Naive B cell (primary cell): ENCODE results near the gene OR52E1. TPM values are rescaled to one million over a fixed set of nuclear protein-coding genes. Genes with fewer than 3 reads are reported as not detected.

Experiments used
- ATAC-seq, 2 donors: fragments of 150-1000 bp; cut with Tn5 transposase; 2 replicates each; pipeline ENCODE4 v1.10.0; 2021; ENCODE audit warnings: low read depth in 2 of 2, mild to moderate bottlenecking in 2 of 2, moderate library complexity in 2 of 2
- DNase-seq: peaks from one replicate; pipeline ENCODE4 v3.0.0; 2022
- H3K27ac Mint-ChIP-seq, 6 donors: one replicate each; pipeline ENCODE4 v1.8.0; 2020 to 2022; ENCODE audit warnings: mild to moderate bottlenecking in 6 of 6, mixed read lengths in 6 of 6, moderate library complexity in 5 of 6, inconsistent platforms in 2 of 6
- H3K27me3 Mint-ChIP-seq, 3 donors: one replicate each; pipeline ENCODE4 v1.8.0; 2021 to 2022; ENCODE audit warnings: mixed read lengths in 3 of 3, mild to moderate bottlenecking in 1 of 3
- H3K36me3 Mint-ChIP-seq, 2 donors: one replicate each; pipeline ENCODE4 v1.8.0; 2020 to 2022; ENCODE audit warnings: mixed read lengths in 2 of 2, inconsistent platforms in 1 of 2, mild to moderate bottlenecking in 1 of 2
- H3K4me1 Mint-ChIP-seq, 3 donors: one replicate each; pipeline ENCODE4 v1.8.0; 2020 to 2022; ENCODE audit warnings: mixed read lengths in 3 of 3, inconsistent platforms in 1 of 3, mild to moderate bottlenecking in 1 of 3, moderate library complexity in 1 of 3
- H3K4me3 Mint-ChIP-seq, 8 donors: one replicate each; pipeline ENCODE4 v1.8.0; 2020 to 2022; ENCODE audit warnings: mild to moderate bottlenecking in 8 of 8, mixed read lengths in 8 of 8, moderate library complexity in 8 of 8, inconsistent platforms in 2 of 8
- H3K9me3 Mint-ChIP-seq, 7 donors: one replicate each; pipeline ENCODE4 v1.8.0; 2020 to 2022; ENCODE audit warnings: mixed read lengths in 7 of 7, mild to moderate bottlenecking in 5 of 7, inconsistent platforms in 2 of 7, moderate library complexity in 1 of 7
- polyA plus RNA-seq, 6 donors: library from polyadenylated mRNA; unstranded; fragments of 300-500 nt; fragmentation: Illumina TruSeq; gene quantifications; one replicate each; pipeline ENCODE4 v1.2.3, GENCODE V29; 2021; ENCODE audit warnings: low read depth in 6 of 6

The OR52E1 gene
- polyA plus RNA-seq, 6 donors from 2014 or later, result not detected

DNA sequence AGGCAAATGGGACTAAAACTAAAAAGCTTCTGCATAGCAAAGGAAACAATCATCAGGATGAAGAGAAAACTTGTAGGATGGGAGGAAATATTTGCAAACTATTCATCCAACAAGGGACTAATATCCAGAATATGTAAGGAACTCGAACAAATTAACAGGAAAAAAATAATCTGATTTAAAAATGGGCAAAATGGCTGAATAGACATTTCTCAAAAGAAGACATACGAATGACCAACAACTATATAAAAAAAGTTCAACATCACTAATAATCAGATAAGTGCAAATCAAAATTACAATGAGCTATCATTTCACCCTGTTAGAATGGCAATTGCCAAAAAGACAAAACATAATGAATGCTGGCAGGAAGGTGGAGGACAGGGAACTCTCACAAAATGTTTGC lies 12.0 kb downstream of the OR52E1 start:
- DNase-seq (no peak), ATAC-seq (no peak)
- Mint-ChIP-seq H3K27ac (no peak overlapping the region), H3K4me3 (no peak overlapping the region), H3K9me3 (no peaks in the 10 kb centered on the region), H3K27me3 (peaks cover 0 to 5% (median 4%) of the 10 kb centered on the region in 3 donors), H3K36me3 (no peaks in the 10 kb centered on the region), H3K4me1 (no peaks in the 10 kb centered on the region)

DNA sequence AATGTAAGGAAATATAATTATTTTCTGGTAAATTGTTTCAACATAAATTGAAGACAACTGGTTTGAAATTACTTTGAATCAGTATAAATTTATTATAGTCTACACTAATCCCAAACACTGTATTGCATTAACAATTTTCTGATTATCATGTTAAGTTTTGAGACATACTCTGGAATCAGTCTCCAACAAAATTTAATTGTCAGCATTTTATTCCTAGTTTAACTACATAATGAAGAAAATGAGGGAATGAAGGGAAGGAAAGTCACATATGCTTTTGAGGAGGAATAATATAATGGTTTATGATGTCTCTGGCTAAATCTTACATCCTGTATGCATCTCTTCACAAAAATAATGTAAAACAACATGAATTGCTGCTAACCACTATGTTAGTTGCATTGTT lies 14.2 kb downstream of the OR52E1 start:
- Mint-ChIP-seq H3K36me3 (no peaks in the 10 kb centered on the region), H3K4me3 (no peak overlapping the region), H3K4me1 (no peaks in the 10 kb centered on the region), H3K9me3 (no peaks in the 10 kb centered on the region), H3K27me3 (peaks cover 0 to under 1% (median 0%) of the 10 kb centered on the region in 3 donors), H3K27ac (no peak overlapping the region)
- ATAC-seq, result no peak
- no peak for DNase-seq

- no peaks in the 10 kb centered on the region for H3K36me3 Mint-ChIP-seq
- H3K27ac Mint-ChIP-seq, result no peak overlapping the region
- no peaks in the 10 kb centered on the region for H3K4me1 Mint-ChIP-seq
- H3K4me3 Mint-ChIP-seq, result no peak overlapping the region
- H3K9me3 Mint-ChIP-seq, result no peaks in the 10 kb centered on the region
- H3K27me3 Mint-ChIP-seq, result peaks cover 5 to 6% (median 5%) of the 10 kb centered on the region in 3 donors
- DNase-seq (no peak), ATAC-seq (no peak)
These were observed 19.2 kb downstream of the OR52E1 start for GRCh38 chr11:5088556-5088955.

- Mint-ChIP-seq H3K4me3 (no peak overlapping the region), H3K9me3 (peaks cover 0 to 6% (median 0%) of the 10 kb centered on the region in 7 donors), H3K27ac (peak overlapping the region in 1 of 6 donors; percentile 13), H3K27me3 (peaks cover 5 to 14% (median 9%) of the 10 kb centered on the region in 3 donors), H3K36me3 (no peaks in the 10 kb centered on the region), H3K4me1 (no peaks in the 10 kb centered on the region)
- ATAC-seq (no peak), DNase-seq (no peak)
These were observed 21.3 kb downstream of the OR52E1 start for GRCh38 chr11:5090668-5091067.

- no peaks in the 10 kb centered on the region for H3K36me3 Mint-ChIP-seq
- ATAC-seq, result no peak
- no peak for DNase-seq
These were observed 23.6 kb downstream of the OR52E1 start for GRCh38 chr11:5092821-5093585.

GRCh38 chr11:5096011-5096410 lies 26.6 kb downstream of the OR52E1 start:
- DNase-seq (no peak), ATAC-seq (no peak)
- peaks cover 0 to 8% (median 5%) of the 10 kb centered on the region in 3 donors for H3K27me3 Mint-ChIP-seq
- no peaks in the 10 kb centered on the region for H3K4me1 Mint-ChIP-seq
- no peak overlapping the region for H3K27ac Mint-ChIP-seq
- H3K4me3 Mint-ChIP-seq, result no peak overlapping the region
- H3K36me3 Mint-ChIP-seq, result no peaks in the 10 kb centered on the region
- peaks cover 0 to 6% (median 0%) of the 10 kb centered on the region in 7 donors for H3K9me3 Mint-ChIP-seq

More at GRCh38 chr11:5092821-5093585, 23.6 kb downstream of the OR52E1 start:
- Mint-ChIP-seq H3K27ac (no peak overlapping the region), H3K27me3 (peaks cover 5 to 14% (median 9%) of the 10 kb centered on the region in 3 donors), H3K9me3 (peaks cover 0 to 6% (median 0%) of the 10 kb centered on the region in 7 donors), H3K4me1 (no peaks in the 10 kb centered on the region), H3K4me3 (peak overlapping the region in 1 of 8 donors; percentile 54)

DNA sequence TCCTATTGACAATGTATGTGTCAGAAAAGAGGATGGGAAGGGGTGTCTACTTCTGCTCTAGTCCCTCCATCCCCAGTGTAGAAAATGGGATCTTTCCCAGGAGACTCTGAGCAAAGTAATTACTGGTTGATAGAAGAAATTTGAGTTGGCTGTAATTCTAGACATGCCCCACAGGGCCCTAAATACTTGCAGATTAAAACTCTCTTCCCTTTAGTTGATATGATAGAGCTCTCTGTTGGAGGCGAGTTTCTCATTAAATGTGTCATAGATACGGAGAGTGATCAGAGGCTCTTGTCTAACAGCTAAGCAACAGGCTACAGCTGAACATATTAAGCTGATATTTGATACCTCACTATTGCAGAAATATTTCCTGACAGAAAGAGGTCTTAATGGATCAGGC lies 32.9 kb downstream of the OR52E1 start:
- no peak overlapping the region for H3K27ac Mint-ChIP-seq
- peaks cover 0 to 11% (median 8%) of the 10 kb centered on the region in 3 donors for H3K27me3 Mint-ChIP-seq
- H3K36me3 Mint-ChIP-seq, result no peaks in the 10 kb centered on the region
- peaks cover 0 to 4% (median 0%) of the 10 kb centered on the region in 7 donors for H3K9me3 Mint-ChIP-seq
- ATAC-seq (no peak), DNase-seq (no peak)
- H3K4me3 Mint-ChIP-seq, result no peak overlapping the region
- H3K4me1 Mint-ChIP-seq, result no peaks in the 10 kb centered on the region

DNA sequence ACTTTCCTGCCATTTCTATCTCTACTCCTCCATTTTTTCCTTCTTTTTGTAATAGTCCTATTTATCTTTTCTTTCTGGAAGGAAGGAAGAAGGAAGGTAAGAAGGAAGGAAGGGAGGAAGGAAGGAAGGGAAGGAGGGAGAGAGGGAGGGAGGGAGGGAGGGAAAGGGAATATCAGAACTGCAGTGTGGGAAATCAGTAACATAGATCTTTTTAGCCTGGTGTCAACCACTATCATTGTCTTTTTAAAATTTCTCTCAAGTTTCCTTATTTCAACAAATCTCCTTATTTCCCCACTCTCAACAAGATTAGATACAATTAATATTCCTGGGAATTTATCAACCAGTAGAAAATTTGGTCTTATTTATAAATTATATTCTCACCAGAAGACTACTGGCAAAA lies 33.7 kb downstream of the OR52E1 start:
- Mint-ChIP-seq H3K27me3 (peaks cover 0 to 11% (median 8%) of the 10 kb centered on the region in 3 donors), H3K36me3 (no peaks in the 10 kb centered on the region), H3K4me1 (no peaks in the 10 kb centered on the region), H3K4me3 (peak overlapping the region in 1 of 8 donors; percentile 67), H3K9me3 (peaks cover 0 to 4% (median 0%) of the 10 kb centered on the region in 7 donors), H3K27ac (no peak overlapping the region)
- ATAC-seq (no peak), DNase-seq (no peak)

GRCh38 chr11:5107285-5107684 lies 37.9 kb downstream of the OR52E1 start:
- no peaks in the 10 kb centered on the region for H3K4me1 Mint-ChIP-seq
- H3K27me3 Mint-ChIP-seq, result peaks cover under 1 to 11% (median 8%) of the 10 kb centered on the region in 3 donors
- ATAC-seq (no peak), DNase-seq (no peak)
- peaks cover 0 to 4% (median 0%) of the 10 kb centered on the region in 7 donors for H3K9me3 Mint-ChIP-seq
- H3K27ac Mint-ChIP-seq, result no peak overlapping the region
- no peak overlapping the region for H3K4me3 Mint-ChIP-seq
- H3K36me3 Mint-ChIP-seq, result no peaks in the 10 kb centered on the region

DNA sequence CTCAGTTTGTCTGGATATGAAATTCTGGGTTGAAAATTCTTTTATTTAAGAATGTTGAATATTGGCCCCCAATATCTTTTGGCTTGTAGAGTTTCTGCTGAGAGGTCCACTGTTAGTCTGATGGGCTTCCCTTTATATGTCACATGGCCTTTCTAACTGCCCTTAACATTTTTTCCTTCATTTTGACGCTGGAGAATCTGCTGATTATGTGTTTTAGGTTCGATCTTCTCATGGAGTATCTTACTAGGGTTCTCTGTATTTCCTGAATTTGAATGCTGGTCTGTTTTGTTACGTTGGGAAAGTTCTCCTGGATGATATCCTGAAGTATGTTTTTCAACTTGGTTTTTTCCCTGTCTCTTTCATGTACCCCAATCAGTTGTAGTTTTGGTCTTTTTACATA lies 46.0 kb downstream of the OR52E1 start:
- Mint-ChIP-seq H3K9me3 (peaks cover 0 to 2% (median 0%) of the 10 kb centered on the region in 7 donors), H3K27ac (no peak overlapping the region), H3K36me3 (no peaks in the 10 kb centered on the region), H3K4me1 (no peaks in the 10 kb centered on the region), H3K27me3 (peaks cover 12 to 41% (median 30%) of the 10 kb centered on the region in 3 donors), H3K4me3 (no peak overlapping the region)
- DNase-seq (no peak), ATAC-seq (no peak)

DNA sequence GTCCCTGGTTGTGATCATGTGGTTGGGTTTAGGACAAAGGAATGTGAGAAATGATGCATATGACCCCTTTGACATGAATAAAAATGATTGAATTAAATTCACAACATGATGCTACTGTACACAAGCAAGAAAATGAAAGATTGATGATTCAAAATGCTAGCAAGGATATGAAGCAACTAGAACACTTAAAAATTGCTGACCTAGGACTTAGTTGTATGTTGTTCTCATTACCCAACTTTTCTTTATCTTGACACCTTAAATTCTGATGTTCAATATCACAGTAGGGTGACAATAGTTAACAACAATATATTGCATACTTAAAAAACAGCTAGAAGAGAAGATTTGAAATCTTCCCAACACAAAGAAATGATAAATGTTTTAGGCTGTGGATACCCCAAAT lies 48.2 kb downstream of the OR52E1 start:
- Mint-ChIP-seq H3K9me3 (peaks cover 0 to 2% (median 0%) of the 10 kb centered on the region in 7 donors), H3K4me1 (no peaks in the 10 kb centered on the region), H3K36me3 (no peaks in the 10 kb centered on the region), H3K27me3 (peaks cover 19 to 37% (median 30%) of the 10 kb centered on the region in 3 donors), H3K4me3 (no peak overlapping the region), H3K27ac (no peak overlapping the region)
- no peak for DNase-seq
- no peak for ATAC-seq

- Mint-ChIP-seq H3K27me3 (peaks cover 25 to 45% (median 40%) of the 10 kb centered on the region in 3 donors), H3K36me3 (no peaks in the 10 kb centered on the region), H3K27ac (no peak overlapping the region), H3K4me1 (no peaks in the 10 kb centered on the region), H3K4me3 (peak overlapping the region in 1 of 8 donors; percentile 83), H3K9me3 (peaks cover 0 to 2% (median 0%) of the 10 kb centered on the region in 7 donors)
- ATAC-seq (no peak), DNase-seq (no peak)
These were observed 49.5 kb downstream of the OR52E1 start for GRCh38 chr11:5118893-5119292.
